HepG2 (cell line): ENCODE data around the gene BLCAP.

Source experiments
- CHD2 ChIP-seq: IDR thresholded peaks from 2 replicates; pipeline ENCODE4 v1.6.1; 2011; ENCODE audit warnings: low read depth, low read length, improper control_type of control experiment
- FOXK2 ChIP-seq: fragments of 450-650 bp; IDR thresholded peaks from 2 replicates; pipeline ENCODE4 v1.6.1; 2016
- HDAC6 ChIP-seq: fragments of 200-600 bp; sonication (generic); IDR thresholded peaks from 2 replicates; pipeline ENCODE4 v1.7.0; 2017; ENCODE audit warnings: mild to moderate bottlenecking, antibody characterized with exemption, low read length, low read depth
- HNF4A ChIP-seq: sonication (generic); formaldehyde crosslinking; IDR thresholded peaks from 2 replicates; pipeline ENCODE4 v1.4.0; 2020; ENCODE audit warnings: missing genetic modification reagents
- TCF7L2 ChIP-seq: IDR thresholded peaks from 2 replicates; pipeline ENCODE4 v1.6.1; 2011; ENCODE audit warnings: mild to moderate bottlenecking, low read depth, low read length, moderate library complexity
- ZBTB7B ChIP-seq: sonication (generic); formaldehyde crosslinking; IDR thresholded peaks from 2 replicates; pipeline ENCODE4 v1.4.0; 2020; ENCODE audit warnings: missing genetic modification reagents
- ZNF121 ChIP-seq: sonication (generic); formaldehyde crosslinking; IDR thresholded peaks from 2 replicates; pipeline ENCODE4 v1.5.0; 2020; ENCODE audit warnings: mild to moderate bottlenecking, missing genetic modification reagents
- ZNF614 ChIP-seq: IDR thresholded peaks from 2 replicates; pipeline ENCODE4 v1.6.1; 2018; ENCODE audit warnings: missing biosample characterization, missing genetic modification reagents, inconsistent platforms, borderline replicate concordance
- TF ChIP-seq, protein P1 (sequence below): sonication (generic); formaldehyde crosslinking; IDR thresholded peaks from 2 replicates; pipeline ENCODE4 v1.5.0; 2020; ENCODE audit warnings: mild to moderate bottlenecking, missing genetic modification reagents, moderate library complexity
- TF ChIP-seq, protein P2 (sequence below): sonication (generic); formaldehyde crosslinking; IDR thresholded peaks from 2 replicates; pipeline ENCODE4 v1.4.0; 2020; ENCODE audit warnings: missing genetic modification reagents, mild to moderate bottlenecking, borderline replicate concordance

DNA sequence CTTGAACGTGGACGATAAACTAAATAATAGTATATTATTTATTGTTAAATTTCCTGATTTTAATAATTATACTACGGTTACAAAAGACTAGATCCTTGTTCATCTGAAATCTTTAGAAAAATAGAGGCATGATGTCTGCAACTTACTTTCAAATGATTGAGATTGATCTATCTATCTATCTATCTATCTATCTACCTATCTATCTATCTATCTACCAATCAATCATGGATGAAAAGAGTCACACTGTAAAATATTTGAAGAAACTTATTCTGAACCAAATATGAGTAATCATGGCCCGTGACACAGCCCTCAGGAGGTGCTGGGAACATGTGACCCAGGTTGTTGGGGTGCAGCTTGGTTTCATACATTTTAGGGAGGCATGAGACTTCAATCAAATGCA, 11.7 kb upstream of the BLCAP start:
- TF ChIP-seq, protein P1, sequence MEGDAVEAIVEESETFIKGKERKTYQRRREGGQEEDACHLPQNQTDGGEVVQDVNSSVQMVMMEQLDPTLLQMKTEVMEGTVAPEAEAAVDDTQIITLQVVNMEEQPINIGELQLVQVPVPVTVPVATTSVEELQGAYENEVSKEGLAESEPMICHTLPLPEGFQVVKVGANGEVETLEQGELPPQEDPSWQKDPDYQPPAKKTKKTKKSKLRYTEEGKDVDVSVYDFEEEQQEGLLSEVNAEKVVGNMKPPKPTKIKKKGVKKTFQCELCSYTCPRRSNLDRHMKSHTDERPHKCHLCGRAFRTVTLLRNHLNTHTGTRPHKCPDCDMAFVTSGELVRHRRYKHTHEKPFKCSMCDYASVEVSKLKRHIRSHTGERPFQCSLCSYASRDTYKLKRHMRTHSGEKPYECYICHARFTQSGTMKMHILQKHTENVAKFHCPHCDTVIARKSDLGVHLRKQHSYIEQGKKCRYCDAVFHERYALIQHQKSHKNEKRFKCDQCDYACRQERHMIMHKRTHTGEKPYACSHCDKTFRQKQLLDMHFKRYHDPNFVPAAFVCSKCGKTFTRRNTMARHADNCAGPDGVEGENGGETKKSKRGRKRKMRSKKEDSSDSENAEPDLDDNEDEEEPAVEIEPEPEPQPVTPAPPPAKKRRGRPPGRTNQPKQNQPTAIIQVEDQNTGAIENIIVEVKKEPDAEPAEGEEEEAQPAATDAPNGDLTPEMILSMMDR (CRISPR knock-in tag), result no peak
- TF ChIP-seq ZBTB7B (CRISPR knock-in tag) (no peak), HNF4A (no peak), HDAC6 (no peak), FOXK2 (no peak), TCF7L2 (no peak), ZNF614 (CRISPR knock-in tag) (no peak), ZNF121 (CRISPR knock-in tag) (no peak), CHD2 (no peak)
- TF ChIP-seq, protein P2, sequence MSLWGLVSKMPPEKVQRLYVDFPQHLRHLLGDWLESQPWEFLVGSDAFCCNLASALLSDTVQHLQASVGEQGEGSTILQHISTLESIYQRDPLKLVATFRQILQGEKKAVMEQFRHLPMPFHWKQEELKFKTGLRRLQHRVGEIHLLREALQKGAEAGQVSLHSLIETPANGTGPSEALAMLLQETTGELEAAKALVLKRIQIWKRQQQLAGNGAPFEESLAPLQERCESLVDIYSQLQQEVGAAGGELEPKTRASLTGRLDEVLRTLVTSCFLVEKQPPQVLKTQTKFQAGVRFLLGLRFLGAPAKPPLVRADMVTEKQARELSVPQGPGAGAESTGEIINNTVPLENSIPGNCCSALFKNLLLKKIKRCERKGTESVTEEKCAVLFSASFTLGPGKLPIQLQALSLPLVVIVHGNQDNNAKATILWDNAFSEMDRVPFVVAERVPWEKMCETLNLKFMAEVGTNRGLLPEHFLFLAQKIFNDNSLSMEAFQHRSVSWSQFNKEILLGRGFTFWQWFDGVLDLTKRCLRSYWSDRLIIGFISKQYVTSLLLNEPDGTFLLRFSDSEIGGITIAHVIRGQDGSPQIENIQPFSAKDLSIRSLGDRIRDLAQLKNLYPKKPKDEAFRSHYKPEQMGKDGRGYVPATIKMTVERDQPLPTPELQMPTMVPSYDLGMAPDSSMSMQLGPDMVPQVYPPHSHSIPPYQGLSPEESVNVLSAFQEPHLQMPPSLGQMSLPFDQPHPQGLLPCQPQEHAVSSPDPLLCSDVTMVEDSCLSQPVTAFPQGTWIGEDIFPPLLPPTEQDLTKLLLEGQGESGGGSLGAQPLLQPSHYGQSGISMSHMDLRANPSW (CRISPR knock-in tag), result no peak
